Measurements from ENCODE around the gene A4GALT.
"Not testable (repeated sequence)": the region's sequence is repeated elsewhere in the genome, so short reads cannot be mapped to it uniquely, and the experiment has no call there.

Gene A4GALT

DNA sequence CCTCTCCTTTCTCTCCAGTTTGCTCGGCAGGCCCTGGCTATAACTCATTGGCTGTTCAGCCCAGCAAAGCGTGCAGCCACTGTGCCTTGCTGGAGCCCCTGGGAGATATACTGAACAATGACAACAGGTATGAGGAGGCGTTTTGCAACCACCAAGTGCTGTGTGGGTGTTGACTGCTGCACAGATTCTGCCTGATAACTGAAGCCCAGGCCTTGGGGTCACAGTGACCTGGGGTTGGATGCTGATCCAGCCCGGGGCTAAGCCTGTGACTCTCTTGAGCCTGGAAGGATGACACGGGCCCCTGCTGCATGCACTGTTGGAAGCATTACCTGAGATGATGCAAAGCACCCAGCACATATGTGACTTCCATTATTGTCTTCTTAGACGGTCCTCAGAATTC lies 13.7 kb upstream of the A4GALT start:
- no peak for DNase-seq

DNA sequence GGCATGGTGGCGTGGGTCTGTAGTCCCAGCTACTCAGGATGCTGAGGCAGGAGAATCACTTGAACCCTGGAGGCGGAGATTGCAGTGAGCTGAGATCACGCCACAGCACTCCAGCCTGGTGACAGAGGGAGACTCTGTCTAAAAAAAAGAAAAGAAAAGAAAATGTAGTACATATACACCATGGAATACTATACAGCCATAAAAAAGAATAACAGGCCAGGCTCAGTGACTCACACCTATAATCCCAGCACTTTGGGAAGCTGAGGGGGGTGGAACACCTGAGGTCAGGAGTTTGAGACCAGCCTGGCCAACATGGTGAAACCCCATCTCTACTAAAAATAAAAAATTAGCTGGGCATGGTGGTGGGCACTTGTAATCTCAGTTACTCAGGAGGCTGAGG lies 12.7 kb upstream of the A4GALT start:
- not testable (repeated sequence) for DNase-seq

DNA sequence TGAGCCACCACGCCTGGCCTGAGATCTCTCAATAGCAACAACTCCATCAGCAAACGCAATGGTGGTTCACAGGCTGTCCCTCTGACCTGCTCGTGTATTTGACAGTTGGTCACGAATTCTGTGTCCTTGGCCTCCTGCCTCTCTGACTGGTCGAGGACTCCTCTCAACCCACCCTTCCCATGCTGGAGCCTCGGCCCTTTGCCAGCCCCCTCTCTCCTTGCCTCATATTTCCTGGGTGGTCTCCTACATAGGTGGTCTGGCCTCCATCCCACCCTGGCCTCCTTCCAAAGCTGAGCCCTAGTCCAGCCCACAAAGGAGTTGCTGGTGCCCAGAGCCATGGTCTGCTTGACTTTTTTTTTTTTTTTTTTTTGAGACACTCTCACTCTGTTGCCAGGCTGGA lies 11.4 kb upstream of the A4GALT start:
- DNase-seq: no peak

DNA sequence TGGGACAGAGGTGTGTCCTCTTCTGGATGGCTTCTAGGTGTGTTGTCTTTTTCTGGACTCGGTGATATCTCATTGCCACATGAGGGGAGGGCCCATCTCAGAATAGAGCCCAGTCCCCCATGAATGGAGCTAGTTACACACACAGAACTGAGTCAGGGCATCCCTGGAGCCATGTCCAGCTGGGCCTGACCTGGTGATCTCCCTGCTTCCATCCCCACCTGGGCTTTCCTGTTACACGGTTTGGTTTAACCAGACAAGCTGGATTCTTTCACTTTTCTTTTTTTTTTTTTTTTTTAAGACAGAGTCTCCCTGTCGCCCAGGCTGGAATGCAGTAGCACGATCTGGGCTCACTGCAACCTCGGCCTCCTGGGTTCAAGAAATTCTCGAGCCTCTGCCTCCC lies 6.1 kb upstream of the A4GALT start:
- DNase-seq: no peak

- DNase-seq: no peak
Observed at GRCh38 chr22:42725606-42726355, 5.1 kb upstream of the A4GALT start.

DNA sequence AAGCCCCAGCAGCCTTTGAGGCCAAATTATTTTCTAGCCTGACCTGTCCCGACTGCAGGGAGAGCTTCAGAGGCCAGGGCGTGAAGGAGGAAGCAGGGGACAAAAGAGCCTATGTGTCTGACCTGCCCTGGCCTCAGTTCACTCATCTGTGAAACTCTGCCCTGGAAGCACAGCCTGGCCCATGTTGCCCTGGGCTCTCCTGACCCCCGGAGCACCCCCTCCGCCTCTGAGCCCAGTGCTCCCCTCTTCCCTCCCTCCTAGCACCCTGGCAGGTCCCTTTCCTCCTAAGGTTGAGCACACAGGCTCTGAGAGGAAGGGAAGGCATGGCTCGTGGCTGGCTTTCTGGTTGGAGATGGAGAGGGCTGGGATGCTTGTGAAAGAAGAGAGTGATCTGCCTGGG lies 3.4 kb upstream of the A4GALT start:
- no peak for DNase-seq

- no peak for DNase-seq
Observed at GRCh38 chr22:42721045-42721434, 370 bp upstream of the A4GALT start.

DNA sequence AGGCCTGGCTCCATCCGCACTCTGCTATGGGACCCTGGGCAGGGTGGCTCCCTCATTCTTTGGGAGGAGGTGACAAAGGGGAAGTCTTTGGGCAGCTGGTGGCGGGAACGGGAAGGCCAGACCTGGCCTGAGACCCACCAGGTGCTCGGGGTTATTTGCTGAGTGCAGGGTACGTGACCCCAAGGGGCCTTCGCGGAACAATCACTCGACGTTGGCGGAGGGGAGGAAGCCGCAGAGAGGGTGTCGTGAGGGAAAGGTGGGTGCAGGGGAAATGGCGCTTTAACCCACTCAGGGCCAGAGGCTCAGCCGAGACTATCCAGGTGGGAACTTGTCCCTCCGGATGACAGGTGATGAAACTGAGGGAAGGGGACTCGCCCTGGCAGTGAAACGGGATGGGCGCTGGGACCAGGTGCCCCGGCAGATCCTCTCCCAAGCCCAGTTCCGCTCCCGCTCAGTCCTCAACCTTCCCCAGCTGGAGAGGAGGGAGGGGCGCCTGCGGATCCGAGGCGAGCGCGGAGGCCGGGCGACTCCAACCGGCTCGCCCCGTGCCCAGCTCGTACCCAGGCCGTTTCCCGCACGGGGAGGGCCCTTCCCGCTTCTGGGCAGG lies 911 bp downstream of the A4GALT start:
- DNase-seq: no peak

- DNase-seq: no peak
Observed at GRCh38 chr22:42719133-42719532, 1.5 kb downstream of the A4GALT start.

DNA sequence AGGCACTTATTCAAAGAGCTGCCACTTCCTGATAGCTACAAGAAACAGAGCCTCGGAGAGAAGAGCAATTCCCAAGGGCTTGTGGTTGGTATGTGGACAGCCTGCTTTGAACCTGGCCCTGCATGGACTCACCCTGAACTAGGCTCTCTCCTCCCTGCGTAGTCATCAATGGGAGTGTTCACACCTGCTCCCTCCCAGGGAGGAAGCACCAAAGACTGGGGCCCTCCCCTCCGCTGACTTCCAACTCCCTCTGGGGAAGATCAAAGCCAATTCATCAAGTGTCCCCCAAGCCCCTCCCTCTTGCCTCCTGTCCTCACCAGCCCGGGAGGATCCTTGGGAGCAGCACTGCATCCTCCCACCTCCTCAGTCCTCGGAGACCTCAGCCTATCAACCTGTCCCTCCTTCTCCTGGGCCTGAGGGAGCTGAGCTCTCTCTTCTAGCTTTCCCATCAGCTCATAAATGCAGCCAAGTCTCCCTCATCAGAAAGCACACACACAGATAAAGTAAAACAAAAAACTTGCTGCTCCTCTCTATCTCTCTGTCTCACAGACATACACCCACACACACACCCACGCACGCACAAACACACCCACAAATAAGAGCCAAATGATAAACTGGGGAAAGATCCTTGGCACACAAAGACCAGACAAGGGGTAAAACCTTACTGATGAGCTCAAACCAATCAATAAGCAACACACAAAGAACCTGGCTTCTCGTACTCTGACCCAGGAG lies 3.3 kb downstream of the A4GALT start:
- no peak for DNase-seq

GRCh38 chr22:42716649-42717127 lies 4.0 kb downstream of the A4GALT start:
- DNase-seq: no peak

GRCh38 chr22:42716221-42716620 lies 4.4 kb downstream of the A4GALT start:
- DNase-seq: no peak

DNA sequence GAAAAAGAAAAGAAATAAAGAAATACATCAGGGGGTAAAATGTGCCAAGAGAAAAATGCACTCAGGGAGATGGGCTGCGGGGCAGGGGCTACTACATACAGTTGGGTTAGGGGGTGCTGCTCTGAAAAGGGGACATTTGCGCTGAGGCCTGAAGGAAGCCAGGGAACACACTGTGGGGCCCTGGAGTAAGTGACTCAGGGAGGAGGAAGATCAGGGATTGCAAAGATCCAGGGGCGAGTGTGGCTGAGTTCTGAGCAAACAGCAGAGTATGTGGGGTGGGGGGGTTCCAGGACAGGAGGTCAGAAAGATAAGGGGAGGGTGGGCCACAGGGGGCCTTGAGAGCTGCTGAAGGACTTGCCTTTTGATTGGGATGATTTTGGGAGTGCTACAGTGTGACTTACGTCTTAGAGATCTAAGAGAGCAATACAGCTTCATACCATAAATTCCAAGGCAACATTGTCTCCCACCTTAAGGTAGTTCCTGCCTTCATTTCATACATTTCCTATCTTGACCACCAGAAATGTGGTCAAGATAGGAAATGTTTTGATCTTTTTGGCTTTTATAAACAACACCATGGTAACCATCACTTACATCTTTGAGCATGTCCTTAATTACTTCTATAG lies 5.8 kb downstream of the A4GALT start:
- no peak for DNase-seq

- no peak for DNase-seq
Observed at GRCh38 chr22:42714308-42714707, 6.4 kb downstream of the A4GALT start.

DNA sequence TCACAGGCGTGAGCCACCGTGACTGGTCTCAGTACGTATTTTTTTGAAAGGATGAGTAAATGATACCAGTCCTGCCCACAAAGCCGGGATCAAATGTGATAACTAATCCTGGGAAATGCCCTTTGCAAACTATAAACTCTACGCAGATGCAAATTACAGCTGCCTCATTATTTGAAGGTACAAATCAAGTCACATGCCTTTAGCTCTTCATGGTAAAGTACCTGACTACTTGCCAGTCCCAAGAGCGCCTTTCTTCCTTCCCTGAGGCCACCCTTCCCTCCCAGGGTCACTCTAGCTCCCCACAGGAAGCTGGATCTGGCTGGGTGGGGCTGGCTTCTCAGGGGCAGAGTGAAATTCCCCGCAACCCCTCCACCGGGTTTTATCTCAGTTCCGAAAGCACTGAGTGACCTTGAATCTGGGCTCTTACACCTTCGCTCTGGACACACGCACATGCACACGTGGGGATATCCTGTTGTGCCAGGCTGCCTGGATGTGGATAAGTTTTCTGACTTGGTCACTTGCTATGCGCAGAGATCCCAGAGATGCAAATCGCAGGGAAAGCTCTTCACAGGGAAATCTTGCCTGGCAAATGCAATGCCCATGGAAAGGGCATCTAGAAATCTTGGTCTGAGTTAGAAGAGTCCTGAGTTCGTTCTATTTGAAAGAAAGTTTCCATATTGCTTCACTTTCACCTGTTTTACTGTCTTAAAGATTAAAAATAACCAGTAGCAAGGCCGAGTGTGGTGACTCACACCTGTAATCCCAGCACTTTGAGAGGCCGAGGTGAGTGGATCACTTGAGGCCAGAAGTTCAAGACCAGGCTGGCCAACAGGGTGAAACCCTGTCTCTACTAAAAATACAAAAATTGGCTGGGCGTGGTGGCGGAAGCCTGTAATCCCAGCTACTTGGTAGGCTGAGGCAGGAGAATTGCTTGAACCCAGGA lies 8.5 kb downstream of the A4GALT start:
- no peak for DNase-seq

GRCh38 chr22:42711281-42711731 lies 9.4 kb downstream of the A4GALT start:
- no peak for DNase-seq

DNA sequence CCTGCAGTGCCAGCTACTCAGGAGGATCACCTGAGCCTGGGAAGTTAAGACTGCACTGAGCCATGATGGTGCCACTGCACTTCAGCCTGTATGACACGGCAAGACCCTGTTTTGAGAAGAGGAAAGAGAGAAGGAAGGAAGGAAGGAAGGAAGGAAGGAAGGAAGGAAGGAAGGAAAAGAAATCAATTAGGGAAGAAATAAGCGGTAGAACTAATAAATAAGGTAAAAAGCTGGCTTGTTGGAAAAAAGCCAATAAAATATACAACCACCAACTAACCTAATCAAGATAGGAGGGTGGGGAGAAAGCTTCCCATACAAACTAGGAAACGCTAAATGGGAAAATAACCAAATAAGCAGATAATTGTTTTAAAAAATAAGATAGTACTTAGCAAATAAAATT lies 12.3 kb downstream of the A4GALT start:
- DNase-seq: no peak

DNA sequence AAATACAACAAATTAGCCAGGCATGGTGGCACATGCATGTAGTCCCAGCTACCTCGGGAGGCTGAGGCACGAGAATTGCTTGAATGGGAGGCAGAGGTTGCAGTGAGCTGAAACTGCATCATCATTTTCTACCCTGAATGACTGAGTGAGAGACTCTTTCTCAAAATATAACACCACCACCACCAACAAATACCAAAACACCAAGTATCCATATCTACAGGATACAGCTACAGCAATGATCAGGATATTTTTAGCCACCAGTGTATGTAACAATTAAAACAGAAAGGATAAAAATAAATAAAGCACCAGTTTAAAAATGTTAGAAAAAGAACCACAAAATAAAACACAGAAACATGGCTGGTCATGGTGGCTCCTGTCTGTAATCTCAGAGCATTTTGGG lies 13.2 kb downstream of the A4GALT start:
- no peak for DNase-seq

DNA sequence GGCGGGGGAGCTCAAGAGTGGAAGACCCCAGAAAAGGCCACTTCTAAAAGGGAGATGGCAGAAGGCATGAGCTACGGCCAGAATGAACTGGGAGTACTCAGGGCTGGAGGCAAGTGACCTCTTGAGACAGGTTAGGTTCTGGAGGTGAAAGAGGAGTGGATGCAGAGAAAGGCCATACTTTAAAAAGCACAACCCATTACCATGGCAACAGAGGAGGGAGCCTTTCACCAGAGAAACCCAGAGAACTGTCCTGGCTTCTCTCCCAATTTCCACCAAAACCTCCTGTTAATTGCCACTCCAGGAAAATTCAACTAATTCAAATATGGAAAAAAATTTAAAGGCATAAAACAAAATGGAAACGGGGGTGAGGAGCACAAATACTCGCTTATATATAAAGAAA lies 15.8 kb downstream of the A4GALT start:
- DNase-seq: no peak

DNA sequence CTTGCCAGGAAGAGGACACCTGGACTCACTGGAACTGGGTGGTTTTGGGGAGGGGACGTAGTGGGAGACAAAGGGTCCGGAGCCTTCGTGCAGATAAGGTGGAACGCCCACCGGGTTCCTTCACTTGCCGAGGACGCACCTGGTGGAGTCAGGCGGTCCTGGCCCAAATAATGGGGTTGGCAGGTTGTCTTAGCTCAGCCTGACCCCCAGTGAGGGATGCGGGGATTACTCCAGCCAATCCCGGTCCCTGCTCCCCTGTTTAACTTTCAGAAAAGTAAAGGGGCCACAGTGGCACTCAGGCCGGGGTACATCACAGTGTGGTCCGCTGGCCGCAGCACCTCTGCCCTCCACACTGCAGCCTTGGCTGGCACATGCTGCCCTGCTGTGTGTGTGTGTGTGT lies 18.0 kb downstream of the A4GALT start:
- no peak for DNase-seq

DNA sequence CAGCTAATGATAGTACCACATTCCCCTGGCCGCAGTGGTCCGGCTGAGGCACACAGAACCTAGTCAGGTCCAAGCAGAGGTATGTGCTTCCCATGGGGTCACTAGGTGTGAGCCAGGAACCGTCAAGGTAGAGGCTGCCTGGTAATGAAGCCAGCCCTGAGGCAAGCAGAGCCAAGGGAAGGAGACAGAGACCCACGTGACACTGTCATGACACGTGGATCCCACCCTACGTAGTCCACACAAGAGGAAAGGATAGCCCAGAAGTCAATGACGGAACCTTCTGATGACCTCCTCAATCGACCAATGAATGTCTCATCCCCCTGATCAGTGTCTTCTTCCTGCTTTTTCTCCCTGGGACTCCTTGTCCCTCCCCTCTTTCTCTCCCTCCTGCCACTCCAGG lies 19.0 kb downstream of the A4GALT start:
- DNase-seq: no peak

DNA sequence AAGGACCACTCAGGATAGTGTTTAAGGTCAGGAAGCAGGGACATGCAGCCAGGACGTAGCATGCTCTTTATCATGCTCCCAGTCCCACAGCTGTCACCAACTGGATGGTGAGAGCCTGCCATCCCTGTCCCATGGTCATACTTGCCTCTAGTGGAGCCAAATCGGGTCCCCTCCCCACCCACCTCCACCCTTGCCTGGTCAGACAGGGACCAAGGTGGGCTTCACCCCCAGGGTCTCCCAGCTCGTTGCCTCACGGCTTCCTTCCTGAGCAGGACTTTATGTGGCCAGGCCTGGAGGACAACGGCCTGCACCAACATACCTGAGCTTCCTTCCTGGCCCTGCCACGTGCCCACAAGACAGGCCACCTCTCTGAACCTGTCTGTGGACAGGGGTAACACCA lies 19.8 kb downstream of the A4GALT start:
- DNase-seq: no peak

Measured in NCI-H345 (cell line).